Anterior cingulate cortex (tissue), 58 donors: Measurements from ENCODE around the gene MLXIPL.
"Not testable (repeated sequence)": the region's sequence is repeated elsewhere in the genome, so short reads cannot be mapped to it uniquely, and the experiment has no call there.

Experiments used
- DNase-seq, 58 donors: peaks; one replicate each; lab custom pipeline; 2025; lab: John Stamatoyannopoulos, UW

The MLXIPL gene

DNA sequence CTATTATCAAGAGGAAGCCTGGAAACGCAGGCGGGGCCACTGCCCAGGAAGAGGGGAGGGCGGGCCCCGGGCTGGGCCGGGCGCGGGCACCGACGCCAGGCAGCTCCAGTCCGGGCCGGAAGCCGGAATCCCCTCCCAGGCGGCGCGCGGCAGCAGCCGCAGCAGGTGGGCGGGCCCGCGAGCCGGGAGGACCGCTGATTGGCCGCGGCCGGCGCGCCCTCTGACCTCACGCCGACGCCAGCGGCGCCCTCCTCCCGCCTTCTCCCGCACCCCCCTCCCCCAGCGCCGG is 67.3 kb downstream of the MLXIPL start:
- DNase-seq = peak; percentile 52 to 94 (median 87)

- no peak for DNase-seq
Observed at GRCh38 chr7:73556208-73557107, 67.9 kb downstream of the MLXIPL start.

GRCh38 chr7:73555411-73555982 is 68.8 kb downstream of the MLXIPL start:
- DNase-seq = no peak

- not testable (repeated sequence) for DNase-seq
Observed at GRCh38 chr7:73550093-73550492, 74.2 kb downstream of the MLXIPL start.

- DNase-seq = no peak
Observed at GRCh38 chr7:73549176-73549575, 75.1 kb downstream of the MLXIPL start.

- DNase-seq = peak in 1 of 58 donors; percentile 34
Observed at GRCh38 chr7:73547841-73548240, 76.5 kb downstream of the MLXIPL start.

- no peak for DNase-seq
Observed at GRCh38 chr7:73544678-73545077, 79.6 kb downstream of the MLXIPL start.
